C4-2B (cell line): ENCODE data around the gene CECR2.

Experiments
- H3K27ac ChIP-seq: fragments of 450-650 bp; 2 replicates; pipeline ENCODE4 v1.5.1; 2017
- ZFX ChIP-seq: fragments of 450-650 bp; IDR thresholded peaks from 2 replicates; pipeline ENCODE4 v1.6.1; 2017
- TF ChIP-seq, protein P1 (sequence below): fragments of 450-650 bp; conservative IDR thresholded peaks from 2 replicates; pipeline ENCODE4 v1.5.1; 2017; ENCODE audit warnings: mild to moderate bottlenecking

CECR2 gene

GRCh38 chr22:17375914-17376614 is 6.8 kb downstream of the CECR2 start:
- no peak for TF ChIP-seq ZFX
- TF ChIP-seq, protein P1, sequence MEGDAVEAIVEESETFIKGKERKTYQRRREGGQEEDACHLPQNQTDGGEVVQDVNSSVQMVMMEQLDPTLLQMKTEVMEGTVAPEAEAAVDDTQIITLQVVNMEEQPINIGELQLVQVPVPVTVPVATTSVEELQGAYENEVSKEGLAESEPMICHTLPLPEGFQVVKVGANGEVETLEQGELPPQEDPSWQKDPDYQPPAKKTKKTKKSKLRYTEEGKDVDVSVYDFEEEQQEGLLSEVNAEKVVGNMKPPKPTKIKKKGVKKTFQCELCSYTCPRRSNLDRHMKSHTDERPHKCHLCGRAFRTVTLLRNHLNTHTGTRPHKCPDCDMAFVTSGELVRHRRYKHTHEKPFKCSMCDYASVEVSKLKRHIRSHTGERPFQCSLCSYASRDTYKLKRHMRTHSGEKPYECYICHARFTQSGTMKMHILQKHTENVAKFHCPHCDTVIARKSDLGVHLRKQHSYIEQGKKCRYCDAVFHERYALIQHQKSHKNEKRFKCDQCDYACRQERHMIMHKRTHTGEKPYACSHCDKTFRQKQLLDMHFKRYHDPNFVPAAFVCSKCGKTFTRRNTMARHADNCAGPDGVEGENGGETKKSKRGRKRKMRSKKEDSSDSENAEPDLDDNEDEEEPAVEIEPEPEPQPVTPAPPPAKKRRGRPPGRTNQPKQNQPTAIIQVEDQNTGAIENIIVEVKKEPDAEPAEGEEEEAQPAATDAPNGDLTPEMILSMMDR, result no peak
- H3K27ac ChIP-seq, result no peak overlapping the region

DNA sequence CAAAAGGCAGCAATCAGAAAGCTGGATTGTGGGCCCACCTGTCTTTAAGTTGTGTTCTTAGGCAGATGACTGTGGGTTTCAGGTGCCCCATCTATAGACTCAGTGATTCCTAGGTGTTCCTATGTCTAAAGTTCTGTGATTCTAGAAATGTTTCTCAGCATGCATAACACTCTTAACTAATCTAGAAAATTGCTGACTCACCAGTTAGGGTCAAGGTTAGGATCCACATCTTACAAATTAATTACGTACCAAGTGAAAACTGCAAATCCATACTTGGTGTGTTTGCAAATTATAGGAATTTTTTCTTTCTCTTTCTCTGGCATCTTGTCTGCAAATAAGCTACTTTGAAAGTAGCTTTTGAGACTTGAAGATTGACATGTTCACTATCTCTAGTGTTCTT is 7.7 kb downstream of the CECR2 start:
- no peak overlapping the region for H3K27ac ChIP-seq
- TF ChIP-seq ZFX, result no peak
- TF ChIP-seq, protein P1, result no peak

DNA sequence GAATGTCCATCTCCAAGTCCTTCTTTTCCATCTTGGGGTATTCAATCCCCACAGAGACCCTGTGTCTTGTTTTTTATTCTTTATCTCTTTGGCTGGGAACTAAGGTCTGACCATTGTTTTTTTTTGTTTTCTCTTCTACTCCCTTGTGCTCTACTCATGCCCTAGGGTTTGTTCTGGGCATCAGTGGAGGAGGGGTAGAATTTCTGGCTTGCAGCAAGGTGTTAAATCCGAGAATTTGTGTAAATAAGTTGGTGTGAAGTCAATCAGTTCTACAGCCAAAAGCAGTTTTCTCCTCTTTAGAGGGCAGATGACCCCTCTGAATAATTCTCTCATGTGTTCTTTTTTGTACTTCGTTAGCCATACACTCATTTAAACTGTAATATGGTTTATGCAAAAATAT is 10.7 kb downstream of the CECR2 start:
- no peak for TF ChIP-seq ZFX
- TF ChIP-seq, protein P1, result no peak
- H3K27ac ChIP-seq, result no peak overlapping the region

- TF ChIP-seq, protein P1, result no peak
- TF ChIP-seq ZFX, result no peak
These were observed 11.3 kb downstream of the CECR2 start for GRCh38 chr22:17380359-17381087.

GRCh38 chr22:17381192-17381913 is 12.1 kb downstream of the CECR2 start:
- no peak for TF ChIP-seq ZFX
- H3K27ac ChIP-seq, result no peak overlapping the region

More at GRCh38 chr22:17380359-17381087, 11.3 kb downstream of the CECR2 start:
- H3K27ac ChIP-seq, result no peak overlapping the region

GRCh38 chr22:17384612-17385330 is 15.5 kb downstream of the CECR2 start:
- no peak overlapping the region for H3K27ac ChIP-seq
- TF ChIP-seq ZFX, result no peak
- TF ChIP-seq, protein P1, result no peak

- TF ChIP-seq ZFX, result no peak
- TF ChIP-seq, protein P1, result no peak
- H3K27ac ChIP-seq, result peak overlapping the region; percentile 22; the same call in 1 of the 2 replicates
These were observed 18.1 kb downstream of the CECR2 start for GRCh38 chr22:17387356-17387755.
